ENCODE results near the gene FYN. TPM values are rescaled to one million over a fixed set of nuclear protein-coding genes. Genes with fewer than 3 reads are reported as not detected.

FYN gene
- total and polyA plus RNA-seq, 10 of the 15 experiments (the other 5 are each of a cell fraction or from before 2014, with no cell fraction given) = 51.4 to 247 (median 138) TPM

- FAIRE-seq = no peak
- WGBS (ENCODE audit: insufficient coverage, insufficient replicate concordance, low lambda C conversion rate, missing lambda C conversion rate) = 0% methylated on average over 1 of the region's 1 CpG
- H3K27ac ChIP-seq (ENCODE audit: control insufficient read depth, insufficient read depth) = no peak overlapping the region
- intact Hi-C loops (cut with micrococcal nuclease; ENCODE audit: unreplicated experiment) = no loop called here
- TF ChIP-seq CHD1 (IDR thresholded peaks at IDR 0.05; ENCODE audit: low read depth, low read length) (no peak), KDM1A (IDR thresholded peaks at IDR 0.05; ENCODE audit: borderline replicate concordance) (no peak), GABPA (IDR thresholded peaks at IDR 0.05; ENCODE audit: low read depth) (no peak), E2F8 (IDR thresholded peaks at IDR 0.05; ENCODE audit: low read depth, partially characterized antibody) (no peak), MXI1 (IDR thresholded peaks at IDR 0.05; ENCODE audit: low read depth, low read length) (no peak), TCF7 (IDR thresholded peaks at IDR 0.05; ENCODE audit: borderline replicate concordance) (no peak), JUNB (IDR thresholded peaks at IDR 0.05) (no peak), REST (IDR thresholded peaks at IDR 0.05; ENCODE audit: low read depth, low read length) (no peak), MTA2 (IDR thresholded peaks at IDR 0.05; ENCODE audit: low read depth) (no peak), TAF1 (IDR thresholded peaks at IDR 0.05; ENCODE audit: borderline replicate concordance, low read depth, low read length) (no peak), NR2C1 (IDR thresholded peaks at IDR 0.05) (no peak), ZSCAN29 (IDR thresholded peaks at IDR 0.05) (no peak)
- H4K20me1 ChIP-seq (ENCODE audit: control insufficient read depth, insufficient read depth) = no peaks in the 10 kb centered on the region
- no peak for DNase-seq (ENCODE audit: low read depth, low spot score)
- no peaks in the 10 kb centered on the region; the same call in 2 of the 3 replicates for H3K9me3 ChIP-seq (replicated peaks; ENCODE audit: control insufficient read depth, insufficient read depth, low read length)
- peaks cover 0 to 8% of the 10 kb centered on the region in 2 experiments; a peak in 2 of 4 replicates for H3K36me3 ChIP-seq (ENCODE audit: control insufficient read depth in 2 of 2, insufficient read depth in 2 of 2, low read length in 1 of 2)
- ATAC-seq = no peak
- ChIA-PET CTCF (no interaction called here), SMC1A (ENCODE audit: uncharacterized antibody, unreplicated experiment) (interaction anchor here (12.4 to 16.1 kb wide), 2 partner anchors 17 to 22 kb away, joined by 156 to 181 read pairs; no protein-coding TSS in a partner anchor), POLR2A (interaction anchor here (1.6 kb wide), 1 partner anchor 11 kb away, joined by 4 read pairs; no protein-coding TSS in a partner anchor), RAD21 (ENCODE audit: unreplicated experiment) (interaction anchor here (11.3 kb wide), 1 partner anchor 17 kb away, joined by 158 read pairs; no protein-coding TSS in a partner anchor)
- BruUV-seq (replicated peaks) = no TSS peak
- no peak overlapping the region for H3K4me2 ChIP-seq (ENCODE audit: control insufficient read depth, insufficient read depth)
- no peak overlapping the region for H3K4me3 ChIP-seq
- H3K27me3 ChIP-seq (replicated peaks in 1 of 2; ENCODE audit: control insufficient read depth in 2 of 2, insufficient read depth in 2 of 2, low read length in 1 of 2) = no peaks in the 10 kb centered on the region
- H3K79me2 ChIP-seq (ENCODE audit: control insufficient read depth, insufficient read depth, low read length) = peaks cover 50% of the 10 kb centered on the region
- no peak overlapping the region for H2AFZ ChIP-seq (ENCODE audit: control insufficient read depth, low read depth, low read length)
- H3K9ac ChIP-seq (ENCODE audit: control insufficient read depth, insufficient read depth, low read length) = no peak overlapping the region
- in situ Hi-C loops (cut with MboI) = loop anchor here (25.0 kb wide), 1 partner anchor 1892 kb away; no protein-coding TSS in a partner anchor
- H3K4me1 ChIP-seq (ENCODE audit: control insufficient read depth, insufficient read depth, low read length) = peaks cover 54% of the 10 kb centered on the region
Measured at GRCh38 chr6:111745636-111746035, 127.6 kb downstream of the FYN start.
